Skeletal muscle tissue (tissue), 4 donors: ENCODE measurements around the gene GIPC3. TPM values are rescaled to one million over a fixed set of nuclear protein-coding genes. Genes with fewer than 3 reads are reported as not detected.
"Not testable (repeated sequence)": the region's sequence is repeated elsewhere in the genome, so short reads cannot be mapped to it uniquely, and the experiment has no call there.

Experiments
- H3K27ac ChIP-seq: one replicate; pipeline ENCODE4 v1.7.0; 2013; ENCODE audit warnings: mild to moderate bottlenecking, low read depth, low read length, inconsistent platforms
- H3K27me3 ChIP-seq, 3 donors: one replicate each; pipeline ENCODE4 v1.7.0; 2013; ENCODE audit warnings: low read length in 3 of 3; ENCODE audit not compliant: control insufficient read depth in 3 of 3, insufficient read depth in 3 of 3
- H3K36me3 ChIP-seq, 3 donors: one replicate each; pipeline ENCODE4 v1.7.0; 2013; ENCODE audit warnings: low read length in 3 of 3; ENCODE audit not compliant: control insufficient read depth in 3 of 3, insufficient read depth in 3 of 3
- H3K4me1 ChIP-seq, 3 donors: one replicate each; pipeline ENCODE4 v1.7.0; 2013; ENCODE audit warnings: low read length in 3 of 3, mild to moderate bottlenecking in 3 of 3; ENCODE audit not compliant: control insufficient read depth in 3 of 3, insufficient read depth in 3 of 3
- H3K4me3 ChIP-seq, 3 donors: one replicate each; pipeline ENCODE4 v1.7.0; 2013; ENCODE audit warnings: low read length in 3 of 3
- H3K9ac ChIP-seq, 3 donors: one replicate each; pipeline ENCODE4 v1.7.0; 2013; ENCODE audit warnings: low read length in 3 of 3, mild to moderate bottlenecking in 3 of 3, moderate library complexity in 2 of 3, low read depth in 1 of 3
- H3K9me3 ChIP-seq, 3 donors: one replicate each; pipeline ENCODE4 v1.7.0; 2013; ENCODE audit warnings: low read length in 3 of 3; ENCODE audit not compliant: control insufficient read depth in 3 of 3
- total RNA-seq: library from RNA; depleted of rRNA; stranded (reverse); fragments of >200 nt; gene quantifications from one replicate; pipeline ENCODE4 v1.2.3, GENCODE V29; 2014
- donor health status: Osteomylitis.

The GIPC3 gene
- total RNA-seq, 1 donor from 2014 or later = not detected

DNA sequence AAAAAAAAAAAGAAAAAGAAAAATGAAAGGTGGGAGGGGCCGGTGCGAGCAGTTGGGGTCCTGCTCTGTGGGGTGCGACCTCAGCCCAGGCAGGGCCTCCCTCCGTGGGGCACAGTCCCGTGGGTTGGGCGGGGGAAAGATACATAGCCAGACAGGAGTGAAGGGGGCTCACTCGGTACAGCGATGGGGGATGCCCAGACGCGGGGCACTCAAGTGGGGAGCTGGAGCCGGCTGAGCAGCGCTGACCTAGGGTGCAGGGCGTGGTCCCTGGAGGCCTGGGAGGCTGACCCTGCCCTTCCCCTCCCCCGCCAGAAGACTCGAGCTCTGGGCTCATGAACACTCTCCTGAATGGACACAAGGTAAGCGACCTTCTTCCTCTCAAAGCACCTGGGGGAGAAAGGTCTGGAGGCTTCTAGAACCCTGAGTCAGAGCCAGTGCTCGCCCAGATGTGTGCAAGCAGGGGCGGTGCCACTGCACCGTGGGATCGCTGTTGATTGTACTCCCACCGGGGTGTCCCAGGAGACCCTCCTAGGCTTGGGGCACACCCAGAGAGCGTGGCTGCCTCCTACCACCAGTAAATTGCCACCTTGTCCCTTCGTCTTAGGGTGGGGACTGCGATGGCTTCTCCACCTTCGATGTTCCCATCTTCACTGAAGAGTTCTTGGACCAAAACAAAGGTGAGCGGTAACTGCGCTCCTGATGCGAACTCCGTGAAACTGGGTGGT is 9.2 kb upstream of the GIPC3 start:
- Histone ChIP-seq H3K4me3 (peak overlapping the region; percentile 45 to 54 (median 48)), H3K9ac (peak overlapping the region in 2 of 3 donors; percentile 43 to 45), H3K27ac (no peak overlapping the region), H3K4me1 (peaks cover 15 to 19% (median 17%) of the 10 kb centered on the region in 3 donors), H3K9me3 (no peaks in the 10 kb centered on the region), H3K27me3 (no peaks in the 10 kb centered on the region), H3K36me3 (no peaks in the 10 kb centered on the region)

DNA sequence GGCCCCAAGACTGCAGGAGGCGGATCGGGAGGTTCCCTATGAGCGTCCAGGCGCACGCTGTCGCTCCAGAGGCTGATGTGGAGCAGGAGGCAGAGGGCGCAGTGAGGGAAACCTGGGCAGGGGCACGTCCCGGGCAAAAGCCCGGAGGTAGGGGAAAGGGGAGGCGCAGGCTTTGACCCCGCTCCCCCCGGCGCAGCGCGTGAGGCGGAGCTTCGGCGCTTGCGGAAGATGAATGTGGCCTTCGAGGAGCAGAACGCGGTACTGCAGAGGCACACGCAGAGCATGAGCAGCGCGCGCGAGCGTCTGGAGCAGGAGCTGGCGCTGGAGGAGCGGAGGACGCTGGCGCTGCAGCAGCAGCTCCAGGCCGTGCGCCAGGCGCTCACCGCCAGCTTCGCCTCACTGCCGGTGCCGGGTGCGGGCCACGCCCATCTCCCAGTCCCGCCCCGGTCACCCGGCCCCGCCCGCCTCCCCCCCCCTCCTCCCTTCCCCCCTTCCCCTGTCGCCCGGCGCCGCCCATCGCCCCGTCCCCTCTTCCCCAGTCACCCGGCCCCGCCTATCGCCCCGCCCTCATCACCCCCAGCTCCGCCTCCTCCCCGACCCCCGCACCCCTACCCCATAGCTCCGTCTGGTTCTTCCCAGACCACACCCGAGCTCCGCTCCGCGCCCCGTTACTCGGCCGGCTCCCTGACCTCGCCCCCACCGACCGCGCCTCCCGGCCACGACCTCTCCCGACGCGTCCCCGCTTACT is 8.4 kb upstream of the GIPC3 start:
- Histone ChIP-seq H3K4me3 (peak overlapping the region; percentile 45 to 54 (median 48)), H3K9ac (peak overlapping the region in 2 of 3 donors; percentile 43 to 45)

DNA sequence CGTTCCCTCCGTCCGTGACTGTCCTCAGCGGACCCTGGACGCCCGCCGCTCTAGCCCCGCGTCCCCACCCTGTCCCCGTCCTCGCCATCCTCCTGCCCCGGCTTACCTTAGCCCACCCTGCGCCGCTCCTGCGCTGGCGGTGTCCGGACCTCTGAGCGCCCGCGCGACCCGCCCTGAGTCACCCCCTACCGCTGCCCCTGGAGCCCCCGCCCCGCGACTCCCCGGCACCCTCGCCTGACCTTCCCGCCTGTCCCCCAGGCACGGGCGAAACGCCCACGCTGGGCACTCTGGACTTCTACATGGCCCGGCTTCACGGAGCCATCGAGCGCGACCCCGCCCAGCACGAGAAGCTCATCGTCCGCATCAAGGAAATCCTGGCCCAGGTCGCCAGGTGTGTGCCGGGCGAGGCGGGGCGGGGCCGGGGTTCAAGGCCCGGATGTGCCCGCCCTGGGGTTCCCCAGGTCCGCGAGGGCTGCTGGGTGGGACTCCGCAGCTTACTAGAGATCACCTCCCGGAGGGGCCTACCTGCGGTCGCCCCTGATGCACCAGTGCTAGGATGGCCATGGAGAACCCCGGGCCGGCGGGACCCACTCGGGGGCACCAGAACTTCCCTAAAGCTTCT is 7.4 kb upstream of the GIPC3 start:
- H3K36me3 ChIP-seq = no peaks in the 10 kb centered on the region
- no peaks in the 10 kb centered on the region for H3K27me3 ChIP-seq
- H3K9me3 ChIP-seq = no peaks in the 10 kb centered on the region
- H3K4me3 ChIP-seq = no peak overlapping the region
- no peak overlapping the region for H3K27ac ChIP-seq
- peaks cover 10 to 14% (median 10%) of the 10 kb centered on the region in 3 donors for H3K4me1 ChIP-seq
- H3K9ac ChIP-seq = no peak overlapping the region

More for the DNA sequence above, 8.4 kb upstream of the GIPC3 start:
- H3K36me3 ChIP-seq = no peaks in the 10 kb centered on the region
- no peaks in the 10 kb centered on the region for H3K27me3 ChIP-seq
- H3K27ac ChIP-seq = no peak overlapping the region
- no peaks in the 10 kb centered on the region for H3K9me3 ChIP-seq
- H3K4me1 ChIP-seq = peaks cover 14 to 19% (median 16%) of the 10 kb centered on the region in 3 donors

DNA sequence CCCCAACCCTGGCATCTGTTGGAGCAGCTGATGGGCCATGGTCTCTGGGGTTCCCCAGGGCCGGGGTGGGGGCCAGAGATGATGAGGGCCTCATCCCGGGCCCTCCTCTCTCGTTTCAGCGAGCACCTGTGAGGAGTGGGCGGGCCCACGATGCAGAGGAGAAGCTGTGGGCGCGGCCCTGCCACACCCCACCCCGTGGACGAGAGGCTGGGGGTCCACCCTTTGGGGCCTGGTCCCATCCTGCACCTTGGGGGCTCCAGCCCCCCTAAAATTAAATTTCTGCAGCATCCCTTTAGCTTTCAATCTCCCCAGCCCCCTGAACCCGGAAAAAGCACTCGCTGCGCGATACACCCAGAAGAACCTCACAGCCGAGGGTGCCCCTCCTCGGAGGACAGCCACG is 6.9 kb upstream of the GIPC3 start:
- Histone ChIP-seq H3K9me3 (no peaks in the 10 kb centered on the region), H3K4me3 (no peak overlapping the region), H3K4me1 (peaks cover 10 to 12% (median 10%) of the 10 kb centered on the region in 3 donors), H3K27ac (no peak overlapping the region), H3K9ac (no peak overlapping the region), H3K36me3 (no peaks in the 10 kb centered on the region), H3K27me3 (no peaks in the 10 kb centered on the region)

DNA sequence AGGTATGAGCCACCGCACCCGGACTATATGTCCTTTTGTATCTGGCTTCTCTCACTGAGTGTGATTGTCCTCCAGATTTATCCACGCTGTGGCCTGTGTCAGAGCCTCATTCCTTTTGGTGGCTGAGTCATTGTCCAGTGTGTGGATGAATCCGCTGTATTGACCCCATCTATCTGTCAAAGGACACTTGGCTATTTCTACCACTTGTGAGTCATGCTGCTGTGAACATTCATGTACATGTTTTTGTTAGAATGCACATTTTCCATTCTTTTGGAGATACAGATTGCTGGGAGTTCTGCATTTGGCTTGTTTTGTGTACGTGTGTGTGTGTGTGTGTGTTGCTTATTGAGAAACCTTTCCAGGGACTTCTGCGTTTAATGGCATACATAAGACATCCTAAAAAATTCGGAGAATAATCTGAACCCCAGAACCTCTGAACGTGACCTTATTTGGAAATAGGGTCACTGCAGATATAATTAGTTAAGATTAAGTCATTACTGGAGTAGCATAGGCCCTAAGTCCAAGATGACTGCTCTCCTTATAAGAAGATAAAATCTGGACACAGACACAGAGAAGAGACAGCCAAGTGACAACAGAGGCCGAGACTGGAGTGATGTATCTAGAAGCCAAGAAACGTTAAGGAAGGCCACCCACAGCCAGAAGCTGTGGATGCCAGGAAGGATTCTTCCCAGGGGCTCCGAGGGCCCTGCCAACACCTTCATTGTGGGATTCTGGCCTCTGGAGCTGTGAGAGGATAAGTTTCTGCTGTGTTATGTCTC is 4.9 kb upstream of the GIPC3 start:
- H3K9me3 ChIP-seq = no peaks in the 10 kb centered on the region
- H3K27ac ChIP-seq = no peak overlapping the region
- peaks cover 4 to 6% (median 4%) of the 10 kb centered on the region in 3 donors for H3K27me3 ChIP-seq
- H3K36me3 ChIP-seq = no peaks in the 10 kb centered on the region
- H3K4me1 ChIP-seq = peaks cover 9 to 13% (median 10%) of the 10 kb centered on the region in 3 donors
- H3K9ac ChIP-seq = no peak overlapping the region
- no peak overlapping the region for H3K4me3 ChIP-seq

DNA sequence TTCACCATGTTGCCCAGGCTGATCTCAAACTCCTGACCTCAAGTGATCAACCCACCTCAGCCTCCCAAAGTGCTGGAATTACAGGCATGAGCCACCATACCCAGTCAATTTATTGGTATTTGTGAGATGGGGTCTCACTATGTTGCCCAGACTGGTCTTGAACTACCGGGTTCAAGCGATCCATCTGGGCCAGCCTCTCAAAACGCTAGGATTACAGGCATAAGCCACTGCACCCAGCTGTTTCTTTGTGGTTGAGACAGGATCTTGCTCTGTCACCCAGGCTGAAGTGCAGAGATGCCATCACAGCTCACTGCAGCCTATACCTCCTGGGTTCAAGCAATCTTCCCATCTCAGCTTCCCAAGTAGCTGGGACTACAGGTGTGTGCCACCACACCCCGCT is 3.5 kb upstream of the GIPC3 start:
- not testable (repeated sequence) for H3K4me1 ChIP-seq, H3K4me3 ChIP-seq, H3K27ac ChIP-seq, H3K36me3 ChIP-seq, H3K9ac ChIP-seq, H3K9me3 ChIP-seq
- peaks cover 12 to 17% (median 13%) of the 10 kb centered on the region in 3 donors for H3K27me3 ChIP-seq

DNA sequence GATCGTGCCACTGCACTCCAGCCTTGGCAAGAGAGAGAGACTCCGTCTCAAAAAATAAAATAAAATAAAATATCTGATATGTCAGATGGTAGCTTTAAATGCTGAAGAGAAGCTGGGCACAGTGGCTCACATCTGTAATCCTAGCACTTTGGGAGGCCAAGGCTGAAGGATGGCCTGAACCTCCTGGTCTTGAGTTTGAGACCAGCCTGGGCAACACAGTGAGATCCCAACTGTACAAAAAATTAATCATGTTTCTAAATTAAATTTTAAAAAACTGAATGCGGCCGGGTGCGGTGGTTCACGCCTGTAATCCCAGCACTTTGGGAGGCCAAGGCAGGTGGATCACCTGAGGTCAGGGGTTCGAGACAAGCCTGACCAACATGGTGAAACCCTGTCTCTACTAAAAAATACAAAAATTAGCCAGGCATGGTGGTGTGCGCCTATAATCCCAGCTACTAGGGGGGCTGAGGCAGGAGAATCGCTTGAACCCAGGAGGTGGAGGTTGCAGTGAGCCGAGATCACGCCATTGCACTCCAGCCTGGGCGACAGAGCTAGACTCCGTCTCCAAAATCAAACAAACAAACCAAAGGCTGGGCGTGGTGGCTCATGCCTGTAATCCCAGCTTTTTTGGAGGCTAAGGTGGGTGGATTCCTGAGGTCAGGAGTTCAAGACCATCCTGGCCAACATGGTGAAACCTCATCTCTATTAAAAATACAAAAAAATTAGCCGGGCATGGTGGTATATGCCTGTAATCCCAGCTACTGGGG is 1.1 kb upstream of the GIPC3 start:
- H3K4me3 ChIP-seq, H3K36me3 ChIP-seq, H3K27ac ChIP-seq, H3K9ac ChIP-seq, H3K9me3 ChIP-seq: not testable (repeated sequence)
- Histone ChIP-seq H3K27me3 (peaks cover 12 to 17% (median 13%) of the 10 kb centered on the region in 3 donors), H3K4me1 (peaks cover 3 to 11% (median 6%) of the 10 kb centered on the region in 3 donors)

DNA sequence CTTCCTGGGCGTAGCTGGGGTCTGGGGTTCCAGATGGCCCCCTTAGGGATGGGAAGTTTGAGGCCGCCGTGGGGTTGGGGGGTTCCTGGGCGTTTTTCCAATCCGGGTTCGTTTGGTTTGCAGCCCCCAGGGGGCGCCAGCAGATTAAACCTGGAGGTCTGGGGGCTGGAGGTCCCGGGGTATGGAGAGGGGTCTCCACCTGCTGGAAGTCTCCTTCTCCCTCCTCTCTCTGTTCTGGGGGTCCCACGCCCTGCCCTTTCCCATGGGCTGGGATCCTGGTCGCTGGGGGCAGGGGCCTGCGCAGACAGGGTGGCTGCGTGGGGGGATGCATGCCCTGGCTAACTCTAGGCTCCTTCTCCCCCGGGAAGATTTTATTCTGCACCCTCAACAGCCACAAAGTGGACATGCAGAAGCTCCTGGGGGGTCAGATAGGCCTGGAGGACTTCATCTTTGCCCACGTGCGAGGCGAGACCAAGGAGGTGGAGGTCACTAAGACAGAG is 899 bp downstream of the GIPC3 start:
- Histone ChIP-seq H3K9ac (peak overlapping the region in 2 of 3 donors; percentile 54 to 56), H3K9me3 (no peaks in the 10 kb centered on the region), H3K27ac (no peak overlapping the region), H3K4me1 (peaks cover 3 to 11% (median 6%) of the 10 kb centered on the region in 3 donors), H3K27me3 (peaks cover 12 to 17% (median 13%) of the 10 kb centered on the region in 3 donors), H3K4me3 (peak overlapping the region in 2 of 3 donors; percentile 14 to 29), H3K36me3 (no peaks in the 10 kb centered on the region)
